GM19099 (cell line): ENCODE results near the gene KCNC1.

ENCODE experiments used
- POLR2A ChIP-seq: IDR thresholded peaks from 3 replicates; pipeline ENCODE4 v1.6.1; 2011; ENCODE audit warnings: low read depth; ENCODE audit not compliant: insufficient read length; ENCODE audit errors: extremely low read depth

KCNC1 gene

DNA sequence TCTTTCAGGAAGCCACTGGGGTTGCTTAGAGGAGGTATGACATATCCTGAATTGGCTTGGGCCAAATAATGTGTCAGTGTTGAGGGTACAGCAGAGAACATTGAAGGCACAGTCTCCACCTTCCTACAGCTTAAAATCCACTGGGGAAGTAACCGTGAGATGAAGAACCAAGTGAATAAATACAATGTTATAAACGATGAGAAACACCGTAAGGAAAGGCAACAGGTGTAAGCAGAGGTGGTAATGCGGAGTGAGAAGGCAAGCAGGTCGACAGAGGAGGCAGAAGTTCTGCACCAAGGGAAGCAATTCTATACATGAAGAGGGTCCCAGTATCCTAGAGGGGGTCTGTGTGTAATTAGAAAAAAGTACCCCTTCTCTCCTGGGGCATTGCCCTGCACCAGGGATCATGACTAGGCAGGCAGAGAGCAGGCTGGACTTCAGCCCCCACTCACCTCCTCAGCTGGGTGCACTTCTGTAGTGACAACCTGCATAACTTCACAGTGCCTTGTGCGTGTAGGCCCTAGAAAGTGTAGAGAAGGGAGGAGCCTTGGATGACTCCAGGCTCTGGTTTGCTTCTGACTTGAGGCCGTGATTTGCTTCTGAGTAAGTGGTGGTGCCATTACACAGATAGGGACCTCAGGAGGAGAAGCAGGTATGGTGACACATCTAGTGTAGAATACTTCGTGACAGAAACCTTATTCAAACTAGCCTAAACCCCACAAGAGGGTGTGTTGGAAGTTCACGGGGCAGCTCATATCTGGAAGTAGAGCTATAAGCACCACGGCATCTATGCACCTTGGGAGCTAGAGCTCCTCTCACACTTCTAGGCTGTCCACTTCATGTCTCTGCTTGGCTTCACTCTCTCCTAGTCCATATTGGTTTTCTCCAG lies 10.3 kb upstream of the KCNC1 start:
- TF ChIP-seq POLR2A: no peak

DNA sequence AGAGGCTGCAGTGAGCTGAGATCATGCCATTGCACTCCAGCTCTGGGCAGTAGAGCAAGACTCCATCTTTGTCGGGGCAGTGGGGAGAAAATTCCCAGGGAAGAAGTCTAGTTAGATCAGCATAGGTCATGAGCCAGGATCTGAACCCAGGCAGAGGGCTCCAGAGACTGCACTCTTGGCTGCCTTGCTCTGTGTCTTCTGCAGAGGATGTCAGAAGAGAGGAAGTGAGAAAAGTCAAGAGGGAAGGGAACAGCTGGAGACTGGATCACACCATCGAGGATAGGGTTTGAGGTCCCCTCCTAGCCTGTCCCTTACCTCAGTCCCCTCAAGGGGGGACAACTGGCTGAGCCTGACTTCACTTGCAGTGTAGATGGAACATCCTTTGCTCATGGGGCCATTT lies 9.4 kb upstream of the KCNC1 start:
- no peak for TF ChIP-seq POLR2A

DNA sequence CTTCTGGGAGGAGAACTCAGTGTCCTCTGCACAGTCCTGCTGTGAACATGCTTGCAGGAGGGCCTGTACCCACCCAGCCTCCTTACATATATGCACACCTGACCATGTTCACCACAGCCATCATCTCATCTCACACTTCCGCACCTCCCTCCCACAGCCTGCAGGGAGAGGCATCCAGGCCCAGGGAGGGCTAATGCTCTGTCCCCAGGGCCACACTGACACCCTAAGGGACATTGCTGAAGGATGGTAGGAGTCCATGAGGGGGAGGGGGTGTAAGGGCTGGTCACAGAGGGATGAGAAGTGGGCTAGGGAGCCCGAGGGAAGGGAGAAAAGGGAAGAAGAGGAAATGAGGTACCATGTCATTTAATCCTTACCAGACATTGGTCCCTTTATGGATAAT lies 4.4 kb upstream of the KCNC1 start:
- no peak for TF ChIP-seq POLR2A

DNA sequence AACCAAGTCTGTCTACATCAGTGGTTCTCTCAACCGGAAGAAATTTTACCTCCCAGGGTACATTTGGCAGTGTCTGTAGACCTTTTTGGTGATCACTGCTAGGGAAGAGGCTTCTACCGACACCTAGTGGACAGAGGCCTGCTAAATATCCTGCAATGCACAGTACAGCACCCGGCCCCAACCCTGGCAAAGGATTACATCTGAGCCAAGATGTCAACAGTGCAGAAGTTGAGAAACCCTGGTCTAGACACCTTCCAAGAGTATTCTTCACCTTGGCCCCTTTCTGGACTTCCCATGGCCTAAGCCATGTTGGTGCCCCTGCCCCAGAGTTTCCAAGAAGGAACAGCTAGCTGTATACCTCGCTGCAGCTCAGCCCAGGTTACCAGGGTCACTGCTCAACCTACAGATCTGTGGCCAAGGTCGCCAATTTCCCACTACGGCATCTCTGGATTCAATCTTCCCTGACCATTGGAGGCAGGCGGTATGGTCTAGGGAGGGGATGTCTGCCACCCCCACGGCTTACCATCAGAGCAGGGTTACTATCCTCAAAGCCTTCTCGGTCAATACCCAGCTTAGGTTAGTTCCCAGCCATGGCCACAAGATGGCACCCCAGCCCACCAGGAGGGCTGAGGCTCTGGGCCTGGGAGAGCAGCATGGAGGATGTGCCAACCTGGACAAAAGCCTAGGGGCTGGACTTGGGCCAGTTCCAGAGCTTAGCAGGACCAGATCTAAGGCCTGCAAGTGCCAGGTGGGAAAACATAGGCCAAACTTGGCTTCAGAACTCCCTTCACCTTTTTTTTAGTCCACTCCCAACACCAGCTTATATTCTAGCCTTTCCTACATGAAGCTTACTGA lies 3.7 kb upstream of the KCNC1 start:
- no peak for TF ChIP-seq POLR2A

DNA sequence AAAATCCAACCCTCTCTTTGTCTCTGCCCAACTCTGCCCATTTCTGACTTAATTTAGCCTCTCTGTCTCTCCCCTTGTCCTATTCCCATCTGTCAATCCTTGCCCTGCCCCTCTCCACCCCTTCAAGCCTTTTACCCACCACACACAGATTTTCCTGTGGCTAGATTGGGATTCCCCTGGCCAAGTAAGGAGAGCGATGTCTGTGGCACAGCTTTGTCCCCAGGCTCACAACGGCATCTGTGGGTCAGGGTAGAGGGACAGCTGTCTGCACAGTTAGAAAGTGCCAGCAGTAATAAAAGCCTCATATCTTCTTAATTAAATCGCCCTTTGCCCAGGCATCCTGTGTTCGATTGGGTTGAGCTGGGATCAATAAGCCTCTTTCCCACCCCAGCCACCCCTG lies 1.3 kb upstream of the KCNC1 start:
- no peak for TF ChIP-seq POLR2A

DNA sequence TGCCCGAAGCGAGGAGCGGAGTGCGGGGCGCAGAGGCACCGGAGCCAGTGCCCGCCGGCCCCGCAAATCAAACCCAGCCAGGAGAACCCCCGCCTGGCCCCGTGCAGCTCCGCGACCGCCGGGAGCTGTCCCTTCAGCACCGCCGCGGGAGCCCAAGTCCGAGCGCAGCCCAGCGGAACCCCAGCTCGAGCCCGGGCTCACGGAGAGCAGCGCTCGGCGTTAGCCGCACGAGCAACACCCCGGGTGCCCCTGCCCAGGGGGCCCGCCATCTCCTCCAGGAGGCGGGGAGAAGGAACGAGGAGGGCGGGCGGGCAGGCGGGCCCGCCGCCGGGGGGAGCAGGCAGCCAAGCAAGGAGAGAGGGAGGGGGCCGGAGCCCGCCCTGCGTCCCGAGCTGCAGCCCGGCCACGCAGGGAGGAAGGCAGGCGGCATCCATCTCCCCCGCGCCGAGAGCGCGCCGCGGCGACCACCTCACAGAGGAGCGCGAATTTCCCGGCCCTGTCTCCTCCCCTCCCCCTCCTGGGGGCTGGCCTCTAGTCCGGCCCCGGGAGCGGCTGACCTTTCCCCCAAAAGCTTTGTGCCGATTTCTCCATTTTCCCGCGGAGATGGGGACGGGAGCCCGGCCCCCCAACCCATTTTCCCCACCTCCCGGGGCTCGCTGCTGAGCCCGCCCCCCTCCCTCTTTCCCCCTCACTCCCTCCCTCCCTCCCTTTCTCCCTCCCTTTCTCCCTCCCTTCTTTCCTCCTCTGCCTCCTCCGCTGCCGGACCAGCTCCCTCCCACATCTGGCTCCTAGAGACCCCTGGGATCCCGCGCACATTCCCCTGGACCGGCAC lies 621 bp downstream of the KCNC1 start:
- TF ChIP-seq POLR2A: no peak

DNA sequence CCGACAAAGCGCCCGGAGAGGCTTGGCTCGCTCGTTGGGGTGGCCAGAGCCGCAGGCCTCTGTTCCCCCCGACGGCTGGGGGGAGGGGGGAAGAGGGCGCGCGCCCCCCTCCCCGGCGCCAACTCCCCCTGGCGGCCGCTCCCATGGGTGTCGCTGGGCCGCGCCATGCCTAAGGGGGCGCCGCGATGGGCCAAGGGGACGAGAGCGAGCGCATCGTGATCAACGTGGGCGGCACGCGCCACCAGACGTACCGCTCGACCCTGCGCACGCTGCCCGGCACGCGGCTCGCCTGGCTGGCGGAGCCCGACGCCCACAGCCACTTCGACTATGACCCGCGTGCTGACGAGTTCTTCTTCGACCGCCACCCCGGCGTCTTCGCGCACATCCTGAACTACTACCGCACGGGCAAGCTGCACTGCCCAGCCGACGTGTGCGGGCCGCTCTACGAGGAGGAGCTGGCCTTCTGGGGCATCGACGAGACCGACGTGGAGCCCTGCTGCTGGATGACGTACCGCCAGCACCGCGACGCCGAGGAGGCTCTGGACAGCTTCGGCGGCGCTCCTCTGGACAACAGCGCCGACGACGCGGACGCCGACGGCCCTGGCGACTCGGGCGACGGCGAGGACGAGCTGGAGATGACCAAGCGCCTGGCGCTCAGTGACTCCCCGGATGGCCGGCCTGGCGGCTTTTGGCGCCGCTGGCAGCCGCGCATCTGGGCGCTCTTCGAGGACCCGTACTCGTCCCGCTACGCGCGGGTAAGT lies 1.4 kb downstream of the KCNC1 start:
- no peak for TF ChIP-seq POLR2A

DNA sequence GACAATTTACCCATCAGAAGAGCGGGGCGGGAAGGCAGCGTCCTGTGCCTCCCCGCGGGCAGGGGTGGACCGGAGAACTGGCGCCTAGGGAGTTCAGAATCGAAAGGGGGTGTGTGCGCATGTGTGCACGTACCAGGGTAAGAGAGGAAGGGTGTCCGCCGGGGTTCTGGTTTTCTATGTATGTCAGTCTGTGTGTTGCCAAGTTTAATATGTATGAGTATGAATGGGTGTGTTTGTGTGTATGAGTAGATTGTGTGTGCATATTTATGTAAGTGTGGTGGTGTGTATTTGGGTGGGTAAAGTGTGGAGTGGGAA lies 2.0 kb downstream of the KCNC1 start:
- TF ChIP-seq POLR2A: no peak

DNA sequence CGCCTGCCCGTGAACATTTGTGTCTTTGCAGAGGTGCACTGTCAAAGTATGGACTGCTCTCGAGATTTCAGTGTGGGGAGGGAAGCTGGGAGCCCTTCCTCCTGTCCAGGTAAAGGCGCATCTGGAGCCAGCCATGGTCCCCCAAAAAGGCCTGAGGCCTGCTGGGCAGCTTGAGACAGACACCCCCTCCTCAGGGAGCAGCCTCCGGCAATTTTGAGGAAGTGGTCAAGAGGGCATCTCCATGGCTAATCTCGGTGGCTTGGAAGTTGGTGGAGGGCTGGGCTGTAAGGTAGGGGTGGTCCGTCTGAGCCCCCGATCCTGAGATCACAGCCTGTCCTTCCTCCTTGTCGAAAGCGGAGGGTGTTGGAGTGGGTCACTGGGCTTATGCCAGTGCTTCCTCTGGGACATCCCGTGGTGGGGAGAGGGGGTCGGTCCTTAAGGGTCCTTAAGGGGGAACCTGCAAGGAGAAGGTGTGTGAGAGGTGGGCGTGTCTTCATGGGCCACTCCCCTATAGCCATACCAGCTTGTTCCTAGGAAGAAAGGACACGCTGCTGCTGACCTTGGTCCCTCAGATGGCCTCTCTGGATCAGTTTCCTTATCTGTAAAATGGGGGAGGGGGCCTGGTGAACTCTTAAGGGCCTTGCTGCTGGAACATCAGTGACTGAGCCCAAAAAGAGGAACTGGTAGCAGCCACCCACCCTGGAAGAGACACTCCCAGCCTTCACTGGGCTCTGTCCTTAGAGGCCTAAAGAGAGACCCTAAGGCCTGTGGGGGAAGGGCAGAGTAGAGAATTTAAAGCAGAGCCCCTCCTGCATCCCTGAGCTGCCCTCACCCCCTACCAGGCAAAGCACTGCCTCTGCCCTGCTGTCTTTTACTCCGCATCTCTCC lies 2.6 kb downstream of the KCNC1 start:
- no peak for TF ChIP-seq POLR2A

DNA sequence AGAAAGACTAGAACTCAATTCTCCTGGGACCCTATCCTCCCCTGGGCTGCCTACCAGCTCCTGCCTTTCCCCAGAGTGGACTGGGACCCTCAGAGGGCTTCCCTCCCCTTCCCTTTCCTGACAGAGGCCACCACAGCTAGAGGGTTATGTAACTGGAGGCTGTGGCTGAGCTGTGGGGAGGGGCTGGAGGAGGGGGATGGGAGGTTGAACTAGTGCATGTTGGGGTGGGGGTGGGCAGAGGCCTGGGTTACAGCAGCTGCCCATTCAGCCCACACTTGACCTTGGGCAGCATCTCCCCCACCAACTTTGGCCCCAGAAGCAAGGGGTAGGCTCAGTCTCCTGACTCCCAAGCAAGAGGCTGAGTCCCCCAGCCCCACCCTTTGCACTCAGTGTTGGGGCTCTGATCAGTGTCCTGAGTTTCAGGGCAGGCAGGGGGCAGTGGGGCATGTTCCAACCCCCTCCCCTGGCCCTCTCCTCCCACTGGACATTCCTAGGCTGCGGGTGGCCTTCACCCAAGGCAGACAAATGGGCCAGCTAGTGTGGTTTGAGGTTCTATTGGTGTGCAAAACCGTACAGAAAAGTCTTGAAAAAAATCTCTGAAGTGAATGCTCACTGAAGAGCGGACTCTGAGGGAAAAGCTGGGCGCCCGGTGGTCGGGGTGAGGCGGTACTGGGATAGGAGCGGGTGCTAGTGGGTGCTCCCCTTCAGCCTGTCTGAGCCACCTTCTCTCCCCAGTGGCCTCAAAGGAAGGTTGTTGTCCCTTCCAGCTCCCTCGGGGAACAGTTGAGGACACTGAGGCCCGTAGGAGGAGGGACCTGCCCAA lies 3.8 kb downstream of the KCNC1 start:
- no peak for TF ChIP-seq POLR2A

DNA sequence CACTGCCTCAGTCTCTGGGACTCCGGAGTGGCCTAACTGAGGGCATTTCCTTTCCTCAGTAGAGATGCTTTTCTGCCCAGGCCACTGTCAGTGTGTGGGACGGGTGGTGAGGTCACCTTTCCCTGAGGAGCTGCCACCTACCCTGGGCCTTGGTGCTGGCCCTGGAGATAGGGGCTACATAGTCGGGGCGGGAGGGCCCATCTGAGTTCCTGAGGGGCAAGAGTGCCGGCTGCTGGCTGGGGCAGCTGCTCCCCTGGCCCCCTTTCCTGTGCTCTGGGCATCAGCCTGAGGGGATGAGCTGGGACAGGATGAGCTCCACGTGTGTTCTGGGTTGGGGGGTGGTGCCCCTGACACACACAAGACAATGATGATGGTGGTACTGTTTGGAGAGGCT lies 5.4 kb downstream of the KCNC1 start:
- TF ChIP-seq POLR2A: no peak

DNA sequence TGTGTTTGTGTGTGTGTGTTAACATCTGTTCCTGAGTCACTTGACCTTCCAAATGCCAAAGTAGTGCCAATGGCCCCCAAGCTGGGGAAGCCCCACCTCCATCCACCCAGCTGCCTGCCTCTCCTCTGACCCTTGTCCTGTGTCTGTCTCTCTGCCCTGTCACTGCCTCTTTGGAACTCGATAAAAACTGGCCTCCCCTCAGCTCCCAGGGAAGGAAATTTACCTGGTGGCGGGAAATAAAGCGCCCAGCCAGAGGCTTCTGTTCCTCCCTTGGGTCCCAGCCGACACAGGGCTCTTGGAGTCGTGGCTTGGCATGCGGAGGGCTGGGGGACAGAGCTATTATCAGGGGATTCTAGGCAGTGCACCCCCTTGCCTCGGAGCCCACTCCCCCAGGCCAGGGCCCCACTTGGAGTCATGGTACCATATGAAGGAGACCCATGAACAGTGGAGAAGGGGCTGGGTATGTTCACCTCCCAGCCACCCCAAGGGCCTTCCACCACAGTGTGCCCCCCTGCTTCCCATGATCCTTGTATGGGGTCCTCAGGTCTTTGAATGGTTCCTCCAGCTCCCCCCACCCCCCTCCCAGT lies 6.2 kb downstream of the KCNC1 start:
- no peak for TF ChIP-seq POLR2A
